Erythroblast (primary cell): Measurements from ENCODE around the gene LCE1A.

ENCODE experiments used
- DNase-seq, 2 experiments: peaks; one replicate each; lab custom pipeline; 2025; lab: John Stamatoyannopoulos, UW
- GATA1 ChIP-seq: IDR thresholded peaks from 2 replicates; pipeline ENCODE4 v1.6.1; 2011; ENCODE audit warnings: low read depth, mild to moderate bottlenecking, control low read depth, low read length, moderate library complexity
- POLR2A ChIP-seq: IDR thresholded peaks from 2 replicates; pipeline ENCODE4 v1.6.1; 2011; ENCODE audit warnings: mild to moderate bottlenecking, low read length

Gene LCE1A, protein sequence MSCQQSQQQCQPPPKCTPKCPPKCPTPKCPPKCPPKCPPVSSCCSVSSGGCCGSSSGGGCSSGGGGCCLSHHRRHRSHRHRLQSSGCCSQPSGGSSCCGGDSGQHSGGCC

GRCh38 chr1:152827173-152827572, at the start of gene LCE1A:
Gene LCE1A, plus strand, starts transcription at chr1:152827473. Its CDS starts 0 bp downstream, at chr1:152827473.
- TF ChIP-seq GATA1, result no peak
- TF ChIP-seq POLR2A, result no peak

GRCh38 chr1:152777510-152778137, 49.6 kb upstream of the LCE1A start:
- no peak for TF ChIP-seq POLR2A
- TF ChIP-seq GATA1, result no peak
- peak; percentile 6 to 34 for DNase-seq

More at GRCh38 chr1:152827173-152827572, at the start of gene LCE1A:
- no peak for DNase-seq

DNA sequence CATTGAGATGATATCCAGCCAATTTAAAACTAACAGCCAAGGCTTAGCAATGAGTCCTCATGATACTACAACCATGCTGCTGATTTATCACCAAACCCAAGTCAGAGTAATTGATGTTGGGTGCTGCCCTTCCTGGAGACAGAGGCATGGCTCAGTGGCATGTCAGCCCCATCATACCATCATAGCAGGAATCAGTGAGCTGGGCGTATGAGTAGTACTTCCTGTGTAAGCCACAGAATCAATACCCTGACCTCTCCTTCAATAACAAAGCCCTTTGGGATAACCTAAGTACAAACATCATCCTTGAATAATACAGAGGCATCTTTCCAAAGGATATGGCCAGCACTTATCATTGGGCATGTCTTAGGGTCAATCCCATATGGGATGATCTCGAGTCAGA, 44.2 kb upstream of the LCE1A start:
- no peak for DNase-seq
- no peak for TF ChIP-seq GATA1
- TF ChIP-seq POLR2A, result no peak

GRCh38 chr1:152786077-152786476, 41.2 kb upstream of the LCE1A start, which contains the start of gene LCE1E:
Gene LCE1E, plus strand, starts transcription at chr1:152786257. Its CDS starts 1,043 bp downstream, at chr1:152787300.
- TF ChIP-seq GATA1, result no peak
- TF ChIP-seq POLR2A, result no peak
- no peak for DNase-seq

- TF ChIP-seq POLR2A, result no peak
- TF ChIP-seq GATA1, result no peak
- no peak for DNase-seq
These were observed 31.6 kb upstream of the LCE1A start for GRCh38 chr1:152795686-152796085.

DNA sequence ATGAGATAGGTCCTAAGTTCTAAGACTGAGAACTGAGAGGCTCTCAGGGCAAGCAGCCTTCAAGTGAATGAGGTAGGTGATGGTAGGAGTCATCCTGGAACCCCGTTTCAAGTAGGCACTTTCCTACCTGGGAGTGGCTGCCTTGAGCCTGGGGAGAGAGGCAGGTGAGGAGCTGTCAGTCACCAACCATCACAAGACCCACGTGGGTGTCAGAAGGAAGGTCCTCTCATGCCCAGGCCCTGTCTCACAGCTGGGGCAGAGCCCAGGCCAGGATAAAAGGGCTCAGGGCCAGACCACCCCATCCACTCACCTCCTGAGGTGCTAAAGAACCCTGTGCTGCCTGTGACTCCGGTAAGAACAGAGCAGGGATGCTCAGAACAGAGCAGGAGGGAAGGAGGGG, 30.9 kb upstream of the LCE1A start, which contains the start of gene LCE1D:
Gene LCE1D, plus strand, starts transcription at position 301 of the 400 bp plus-strand sequence. CDS start 1,074 bp downstream, outside the sequence.
- no peak for TF ChIP-seq GATA1

DNA sequence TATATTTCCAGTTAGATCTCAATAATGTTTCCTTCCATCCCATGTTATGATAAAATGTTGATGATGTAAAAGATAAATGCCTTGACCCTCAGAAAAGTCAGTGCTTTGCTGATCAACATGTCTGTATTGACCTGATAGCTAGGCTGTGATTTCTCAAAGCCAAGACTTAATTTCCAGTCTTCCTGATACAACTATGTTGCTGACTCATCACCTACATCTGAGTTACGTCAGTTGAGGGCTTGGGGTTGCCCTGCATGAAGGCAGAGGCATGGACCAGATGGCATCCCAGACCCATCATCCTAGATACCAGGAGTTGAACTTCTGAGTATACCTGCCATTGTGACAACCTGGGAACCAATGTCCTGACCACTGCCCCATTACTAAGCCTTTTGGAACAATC, 25.9 kb upstream of the LCE1A start:
- TF ChIP-seq POLR2A (no peak), GATA1 (no peak)
- DNase-seq, result no peak

More for the DNA sequence above, 30.9 kb upstream of the LCE1A start, which contains the start of gene LCE1D:
- DNase-seq, result no peak

DNA sequence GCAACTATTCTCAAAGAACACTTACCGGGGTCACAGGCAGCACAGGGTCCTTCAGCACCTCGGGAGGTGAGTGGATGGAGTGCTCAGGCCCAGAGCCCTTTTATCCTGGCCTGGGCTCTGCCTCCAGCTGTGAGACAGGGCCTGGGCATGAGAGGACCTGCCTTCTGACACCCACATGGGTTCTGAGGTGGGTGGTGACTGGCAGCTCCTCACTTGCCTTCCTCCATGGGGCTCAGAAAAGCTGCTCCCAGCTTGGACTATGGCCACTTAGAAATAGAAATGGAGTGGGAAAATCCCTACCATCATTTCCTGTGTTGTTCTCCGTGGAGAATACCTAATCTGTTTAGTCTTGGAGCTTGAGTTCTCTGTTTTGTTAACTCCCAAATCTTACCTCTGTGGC, 20.7 kb upstream of the LCE1A start, which contains the start of gene LCE1C:
Gene LCE1C, minus strand, starts transcription at position 76 of the 400 bp plus-strand sequence. CDS start 1,173 bp downstream, outside the sequence.
- no peak for TF ChIP-seq GATA1
- no peak for TF ChIP-seq POLR2A
- DNase-seq, result no peak

GRCh38 chr1:152811050-152811449, 16.2 kb upstream of the LCE1A start:
- no peak for DNase-seq
- TF ChIP-seq GATA1, result no peak

- TF ChIP-seq POLR2A (no peak), GATA1 (no peak)
- DNase-seq, result no peak
These were observed 15.6 kb upstream of the LCE1A start, which contains the start of gene LCE1B for GRCh38 chr1:152811671-152812070. Gene LCE1B, plus strand, starts transcription at chr1:152811971. Its CDS starts 476 bp downstream, at chr1:152812447.

DNA sequence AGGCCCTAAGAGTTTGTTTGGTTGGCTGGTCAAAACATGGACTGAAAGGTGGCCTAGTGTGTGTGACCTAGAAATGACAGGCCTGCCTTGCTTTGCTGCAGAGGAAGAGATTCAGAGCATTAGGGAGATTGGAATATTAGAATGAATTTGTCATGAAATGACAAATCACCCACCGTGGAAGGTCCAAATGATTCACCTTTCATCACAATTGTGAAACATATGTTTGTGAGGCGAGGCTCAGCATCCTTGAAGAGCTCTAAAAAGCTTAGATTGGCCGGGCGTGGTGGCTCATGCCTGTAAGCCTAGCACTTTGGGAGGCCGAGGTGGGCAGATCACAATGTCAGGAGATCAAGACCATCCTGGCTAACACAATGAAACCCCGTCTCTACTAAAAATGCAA, 10.0 kb upstream of the LCE1A start:
- DNase-seq, result no peak
- no peak for TF ChIP-seq GATA1
- TF ChIP-seq POLR2A, result no peak

DNA sequence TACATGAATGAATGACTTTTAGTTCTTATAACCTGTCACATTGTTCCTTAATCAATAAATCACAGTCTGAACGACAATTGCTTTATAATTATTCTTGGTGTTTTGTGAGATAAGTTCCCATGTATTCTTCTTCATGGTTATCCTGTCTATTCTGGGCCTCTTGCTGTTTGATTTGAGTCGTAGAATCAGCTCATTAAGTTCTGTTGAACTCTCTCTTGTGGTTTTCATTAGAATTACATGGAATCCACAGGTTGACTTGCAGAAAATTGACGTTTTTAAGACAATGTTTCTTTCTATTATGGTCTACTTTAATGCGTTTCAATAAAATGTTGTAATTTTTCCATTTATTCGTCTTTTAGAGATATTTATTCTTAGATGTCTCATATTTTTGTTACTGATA, 4.0 kb upstream of the LCE1A start:
- DNase-seq, result no peak
- no peak for TF ChIP-seq POLR2A
- TF ChIP-seq GATA1, result no peak

DNA sequence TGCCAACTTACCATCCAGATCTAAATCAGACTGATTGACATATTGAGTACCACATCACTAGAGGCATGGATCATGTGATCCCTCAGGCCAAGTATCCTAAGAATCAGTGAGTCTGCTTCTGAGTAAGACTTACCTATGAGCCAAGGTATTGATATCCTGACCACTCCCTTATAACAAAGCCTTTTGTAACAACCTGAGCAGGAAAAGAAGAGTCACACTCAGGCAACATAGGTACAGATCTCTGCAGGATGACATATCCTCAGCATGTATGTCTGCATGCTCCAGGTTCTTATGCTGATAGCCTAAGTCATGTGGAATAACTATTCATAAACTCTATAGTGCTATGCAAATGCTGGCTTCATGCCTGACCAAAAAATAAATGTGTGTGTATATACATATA, 2.3 kb upstream of the LCE1A start:
- TF ChIP-seq POLR2A (no peak), GATA1 (no peak)
- DNase-seq, result no peak

GRCh38 chr1:152836870-152837269, 9.6 kb downstream of the LCE1A start:
- no peak for DNase-seq
- TF ChIP-seq GATA1 (no peak), POLR2A (no peak)

DNA sequence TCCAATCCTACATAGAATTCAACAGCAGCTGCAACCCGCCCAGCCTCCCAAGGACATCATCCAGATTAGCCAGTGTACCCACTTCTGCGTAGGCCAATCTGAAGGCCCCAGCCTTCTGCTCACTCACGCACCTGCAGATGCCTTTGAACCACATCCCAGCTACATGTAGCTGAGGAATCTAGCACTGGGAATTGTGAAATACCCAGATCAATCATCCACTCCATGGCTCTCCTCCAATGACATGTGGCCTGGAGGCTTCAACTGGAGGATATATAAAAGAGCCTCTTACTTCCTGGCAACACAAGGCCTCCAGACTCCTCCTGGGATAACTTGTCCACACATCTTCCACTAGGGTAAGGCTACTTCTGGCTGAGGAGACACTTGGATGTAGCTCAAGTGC, 15.3 kb downstream of the LCE1A start, which contains the start of gene LCE6A:
Gene LCE6A, plus strand, starts transcription at position 301 of the 400 bp plus-strand sequence. CDS start 665 bp downstream, outside the sequence.
- TF ChIP-seq POLR2A (no peak), GATA1 (no peak)

More for the DNA sequence above, 15.3 kb downstream of the LCE1A start, which contains the start of gene LCE6A:
- no peak for DNase-seq
